CD4-positive, CD25-positive, alpha-beta regulatory T cell (primary cell): ENCODE data around the gene CPLANE1. TPM values are rescaled to one million over a fixed set of nuclear protein-coding genes. Genes with fewer than 3 reads are reported as not detected.

ENCODE experiments used
- ATAC-seq, 2 donors: fragments of 150-1000 bp; cut with Tn5 transposase; one replicate each; pipeline ENCODE4 v1.10.0; 2021; ENCODE audit warnings: low read depth in 2 of 2, moderate number of reproducible peaks in 2 of 2, moderate library complexity in 1 of 2
- DNase-seq, 3 donors: peaks; one replicate each; pipeline versions ENCODE4 v3.0.0 to v3.0.0-alpha.2; 2012 to 2022; ENCODE audit warnings: mixed read lengths in 1 of 3
- H3K27ac ChIP-seq: one replicate; pipeline ENCODE4 v1.7.0; 2013; ENCODE audit warnings: mild to moderate bottlenecking, low read length; ENCODE audit not compliant: insufficient read depth, poor library complexity, severe bottlenecking
- H3K27me3 ChIP-seq: one replicate; pipeline ENCODE4 v1.7.0; 2013; ENCODE audit warnings: low read length; ENCODE audit not compliant: control insufficient read depth, insufficient read depth
- H3K36me3 ChIP-seq: one replicate; pipeline ENCODE4 v1.7.0; 2013; ENCODE audit warnings: mild to moderate bottlenecking, low read length, moderate library complexity; ENCODE audit not compliant: control insufficient read depth, insufficient read depth
- H3K4me1 ChIP-seq: 2 replicates; pipeline ENCODE4 v1.7.0; 2013; ENCODE audit warnings: mild to moderate bottlenecking, low read length; ENCODE audit not compliant: insufficient read depth, control insufficient read depth, poor library complexity, severe bottlenecking
- H3K4me3 ChIP-seq: one replicate; pipeline ENCODE4 v1.7.0; 2013; ENCODE audit warnings: low read depth, mild to moderate bottlenecking, low read length, moderate library complexity
- H3K9me3 ChIP-seq, 2 experiments: 1 replicate in 1 of 2; 2 replicates in 1 of 2; pipeline ENCODE4 v1.7.0; 2013; ENCODE audit warnings: low read length in 2 of 2, mild to moderate bottlenecking in 1 of 2, moderate library complexity in 1 of 2; ENCODE audit not compliant: control insufficient read depth in 2 of 2
- H3K27ac Mint-ChIP-seq, 3 donors: one replicate each; pipeline ENCODE4 v1.8.0; 2020 to 2022; ENCODE audit warnings: mild to moderate bottlenecking in 3 of 3, mixed read lengths in 3 of 3, moderate library complexity in 2 of 3
- H3K27me3 Mint-ChIP-seq: one replicate; pipeline ENCODE4 v1.8.0; 2022; ENCODE audit warnings: mild to moderate bottlenecking, mixed read lengths
- H3K36me3 Mint-ChIP-seq: one replicate; pipeline ENCODE4 v1.8.0; 2020; ENCODE audit warnings: mixed read lengths
- H3K4me1 Mint-ChIP-seq, 4 donors: one replicate each; pipeline ENCODE4 v1.8.0; 2020 to 2022; ENCODE audit warnings: mixed read lengths in 4 of 4, mild to moderate bottlenecking in 1 of 4
- H3K4me3 Mint-ChIP-seq, 4 donors: one replicate each; pipeline ENCODE4 v1.8.0; 2020 to 2022; ENCODE audit warnings: mild to moderate bottlenecking in 4 of 4, mixed read lengths in 4 of 4, moderate library complexity in 3 of 4
- H3K9me3 Mint-ChIP-seq, 7 donors: one replicate each; pipeline ENCODE4 v1.8.0; 2020 to 2022; ENCODE audit warnings: mixed read lengths in 7 of 7, mild to moderate bottlenecking in 3 of 7, moderate library complexity in 2 of 7
- polyA plus RNA-seq, 4 donors: library from polyadenylated mRNA; unstranded; fragments of 300-500 nt; fragmentation: Illumina TruSeq; gene quantifications; one replicate each; pipeline ENCODE4 v1.2.3, GENCODE V29; 2021
- total RNA-seq: library from RNA; stranded (reverse); gene quantifications from one replicate; pipeline ENCODE4 v1.2.3, GENCODE V29; 2022

CPLANE1 gene
- total and polyA plus RNA-seq, 5 donors from 2014 or later = 0.18 to 2.8 (median 0.94) TPM

GRCh38 chr5:37060030-37060429 lies 189.1 kb downstream of the CPLANE1 start:
- H3K9me3 Mint-ChIP-seq = no peaks in the 10 kb centered on the region
- DNase-seq = no peak
- peaks cover 52% of the 10 kb centered on the region for H3K36me3 Mint-ChIP-seq
- H3K27ac Mint-ChIP-seq = peak overlapping the region in 1 of 3 donors; percentile 4
- Histone ChIP-seq H3K4me1 (no peaks in the 10 kb centered on the region), H3K9me3 (no peaks in the 10 kb centered on the region), H3K27ac (no peak overlapping the region), H3K4me3 (no peak overlapping the region), H3K36me3 (peaks cover 81% of the 10 kb centered on the region), H3K27me3 (no peaks in the 10 kb centered on the region)
- no peaks in the 10 kb centered on the region for H3K27me3 Mint-ChIP-seq
- no peak overlapping the region for H3K4me3 Mint-ChIP-seq
- ATAC-seq = no peak
- H3K4me1 Mint-ChIP-seq = peaks cover 0 to 13% (median 5%) of the 10 kb centered on the region in 4 donors

- Mint-ChIP-seq H3K27ac (peak overlapping the region; percentile 7 to 90 (median 52)), H3K4me1 (peaks cover 0 to 13% (median 7%) of the 10 kb centered on the region in 4 donors), H3K36me3 (peaks cover 48% of the 10 kb centered on the region), H3K4me3 (no peak overlapping the region), H3K9me3 (no peaks in the 10 kb centered on the region), H3K27me3 (no peaks in the 10 kb centered on the region)
- H3K9me3 ChIP-seq = no peaks in the 10 kb centered on the region
- no peak for DNase-seq
- H3K36me3 ChIP-seq = peaks cover 68% of the 10 kb centered on the region
- no peak for ATAC-seq
- no peaks in the 10 kb centered on the region for H3K27me3 ChIP-seq
- H3K27ac ChIP-seq = peak overlapping the region; percentile 16
- no peaks in the 10 kb centered on the region for H3K4me1 ChIP-seq
- H3K4me3 ChIP-seq = no peak overlapping the region
Measured at GRCh38 chr5:37056762-37057161, 192.4 kb downstream of the CPLANE1 start.

Other genes with a start within 250 kb of the CPLANE1 start
- 24.0 TPM for gene NUP155, start 121.7 kb upstream of the CPLANE1 start, total RNA-seq
- 10 to 100 TPM; 15.3 to 19.5 (median 17.0) TPM for gene NUP155, start 121.7 kb upstream of the CPLANE1 start, polyA plus RNA-seq
- gene WDR70, start 129.9 kb upstream of the CPLANE1 start, total RNA-seq = 35.3 TPM
- gene WDR70, start 129.9 kb upstream of the CPLANE1 start, polyA plus RNA-seq = 10 to 100 TPM; 15.9 to 26.9 (median 22.2) TPM